B cell (primary cell): Measurements from ENCODE around the gene TMEM52. TPM values are rescaled to one million over a fixed set of nuclear protein-coding genes. Genes with fewer than 3 reads are reported as not detected.
A peak's percentile ranks its signal among the peaks of the same experiment; 100 is the strongest.

Source experiments
- ATAC-seq: fragments of 200-7000 bp; cut with Tn5 transposase; one replicate; pipeline ENCODE4 v1.10.0; 2021; ENCODE audit warnings: low read depth, mild to moderate bottlenecking, moderate number of reproducible peaks, moderate library complexity
- CTCF ChIA-PET: fragments of 350-600 bp; sonication (Branson Sonifier 250); formaldehyde crosslinking; loops from one replicate; lab custom pipeline; 2021; ENCODE audit warnings: antibody characterized with exemption, inconsistent platforms; lab: Charles Lee
- POLR2A ChIA-PET: fragments of 350-600 bp; sonication (Branson Sonifier 250); formaldehyde crosslinking; loops from one replicate; lab custom pipeline; 2021; ENCODE audit warnings: antibody characterized with exemption; lab: Charles Lee
- DNase-seq: peaks from one replicate; pipeline ENCODE4 v3.0.0; 2013
- H2AFZ ChIP-seq: 2 replicates; pipeline ENCODE4 v1.6.1; 2012; ENCODE audit warnings: mild to moderate bottlenecking, low read depth, low read length; ENCODE audit not compliant: insufficient read depth, poor library complexity, severe bottlenecking
- H3K27ac ChIP-seq, 2 donors: 1 replicate in 1 of 2; 2 replicates in 1 of 2; pipeline ENCODE4 v1.5.1; 2012 to 2013; ENCODE audit warnings: low read length in 2 of 2, mild to moderate bottlenecking in 2 of 2, moderate library complexity in 1 of 2
- H3K27me3 ChIP-seq, 4 experiments: fragments of 200-600 bp in 1 of 4; sonication (generic) in 1 of 4; replicated peaks in 1 of 4; 1 replicate in 2 of 4; 2 replicates in 2 of 4; pipeline versions ENCODE4 v1.6.1 to v1.7.0; 2013 to 2016; ENCODE audit warnings: low read length in 3 of 4, mild to moderate bottlenecking in 2 of 4, mixed read lengths in 1 of 4, moderate library complexity in 1 of 4; ENCODE audit not compliant: insufficient read depth in 4 of 4, control insufficient read depth in 3 of 4; ENCODE audit errors: control extremely low read depth in 1 of 4
- H3K36me3 ChIP-seq, 2 experiments: replicated peaks in 1 of 2; 1 replicate in 1 of 2; 2 replicates in 1 of 2; pipeline versions ENCODE4 v1.6.1 to v1.7.1; 2013; ENCODE audit warnings: low read length in 1 of 2; ENCODE audit not compliant: insufficient read depth in 2 of 2, control insufficient read depth in 1 of 2; ENCODE audit errors: control extremely low read depth in 1 of 2, extremely low read depth in 1 of 2
- H3K4me1 ChIP-seq, 2 donors: fragments of 200-600 bp in 1 of 2; sonication (generic) in 1 of 2; 1 replicate in 1 of 2; 2 replicates in 1 of 2; pipeline versions ENCODE4 v1.5.1 to v1.6.1; 2013 to 2017; ENCODE audit warnings: low read length in 2 of 2; ENCODE audit not compliant: control insufficient read depth in 2 of 2, insufficient read depth in 2 of 2
- H3K4me2 ChIP-seq: replicated peaks from 2 replicates; pipeline ENCODE3; 2012; ENCODE audit warnings: mild to moderate bottlenecking, low read depth, low read length; ENCODE audit not compliant: poor library complexity, severe bottlenecking
- H3K4me3 ChIP-seq, 5 experiments: fragments of 200-600 bp in 1 of 5; sonication (generic) in 1 of 5; 1 replicate in 3 of 5; 2 replicates in 2 of 5; pipeline versions ENCODE4 v1.5.1 to v1.7.0; 2011 to 2016; ENCODE audit warnings: low read length in 4 of 5, mild to moderate bottlenecking in 4 of 5, low read depth in 2 of 5, control low read depth in 1 of 5, moderate library complexity in 1 of 5; ENCODE audit not compliant: insufficient read depth in 1 of 5; ENCODE audit errors: control extremely low read depth in 1 of 5, extremely low read depth in 1 of 5
- H3K79me2 ChIP-seq: fragments of 200-600 bp; sonication (generic); one replicate; pipeline ENCODE4 v1.6.0; 2016; ENCODE audit warnings: low read length; ENCODE audit not compliant: control insufficient read depth, insufficient read depth
- H3K9ac ChIP-seq: fragments of 200-600 bp; sonication (generic); 2 replicates; pipeline ENCODE4 v1.6.1; 2017; ENCODE audit warnings: mild to moderate bottlenecking, low read length, moderate library complexity
- H3K9me3 ChIP-seq, 3 donors: one replicate each; pipeline versions ENCODE4 v1.6.1 to v1.7.1; 2013; ENCODE audit warnings: low read length in 2 of 3; ENCODE audit not compliant: control insufficient read depth in 2 of 3, insufficient read depth in 1 of 3; ENCODE audit errors: control extremely low read depth in 1 of 3
- H4K20me1 ChIP-seq: 2 replicates; pipeline ENCODE4 v1.6.0; 2012; ENCODE audit warnings: mild to moderate bottlenecking, low read length; ENCODE audit not compliant: insufficient read depth, control insufficient read depth, poor library complexity, severe bottlenecking
- H3K27ac Mint-ChIP-seq: one replicate; pipeline ENCODE4 v1.8.0; 2021; ENCODE audit warnings: mixed read lengths
- H3K27me3 Mint-ChIP-seq: one replicate; pipeline ENCODE4 v1.8.0; 2021; ENCODE audit warnings: mixed read lengths
- H3K4me1 Mint-ChIP-seq: one replicate; pipeline ENCODE4 v1.8.0; 2021; ENCODE audit warnings: mixed read lengths
- H3K4me3 Mint-ChIP-seq: one replicate; pipeline ENCODE4 v1.8.0; 2021; ENCODE audit warnings: mixed read lengths
- H3K9me3 Mint-ChIP-seq: one replicate; pipeline ENCODE4 v1.8.0; 2022; ENCODE audit warnings: mixed read lengths; ENCODE audit not compliant: insufficient read depth
- EZH2 ChIP-seq: IDR thresholded peaks from 2 replicates; pipeline ENCODE4 v1.6.1; 2012; ENCODE audit warnings: borderline replicate concordance, low read depth, mild to moderate bottlenecking, moderate library complexity, low read length; ENCODE audit not compliant: insufficient read depth, poor library complexity, severe bottlenecking
- WGBS: methylation state at CpG from one replicate; pipeline ENCODE4 v1.1.5; 2013; ENCODE audit warnings: missing lambda C conversion rate; ENCODE audit not compliant: insufficient coverage; 5-methylcytosine and 5-hydroxymethylcytosine counted together
- intact Hi-C: fragments of 100-400 bp; cut with micrococcal nuclease; formaldehyde crosslinking; loops from one replicate; pipeline ENCODE4 v1.10.0; 2022
- polyA plus RNA-seq: library from polyadenylated mRNA; depleted of rRNA; stranded (reverse); fragments of >200 nt; gene quantifications from 2 replicates; pipeline ENCODE4 v1.2.3, GENCODE V29; 2012
- total RNA-seq, 2 donors: library from RNA; stranded (reverse); fragments of 120-200 nt in 1 of 2; gene quantifications; 1 replicate in 1 of 2; 2 replicates in 1 of 2; pipeline versions ENCODE4 v1.2.3 to v1.2.4, GENCODE V29; 2013 to 2022
- TF ChIP-seq, protein P1 (sequence below): fragments of 200-600 bp; IDR thresholded peaks from one replicate; pipeline ENCODE4 v1.8.0; 2022; ENCODE audit warnings: antibody characterized with exemption, mild to moderate bottlenecking

TMEM52 gene
- total and polyA plus RNA-seq, 2 donors (not counting 1 experiment from before 2014, with no cell fraction given): 0.69 to 1.00 TPM

- ChIA-PET POLR2A (no interaction called here), CTCF (no interaction called here)
- intact Hi-C loops: no loop called here
- Mint-ChIP-seq H3K27ac (no peak overlapping the region), H3K9me3 (no peaks in the 10 kb centered on the region), H3K4me1 (no peaks in the 10 kb centered on the region), H3K27me3 (peaks cover 2% of the 10 kb centered on the region), H3K4me3 (no peak overlapping the region)
- no peaks in the 10 kb centered on the region for H3K36me3 ChIP-seq
- WGBS: 92% methylated on average over 32 of the region's 38 CpGs
- H3K79me2 ChIP-seq: no peaks in the 10 kb centered on the region
- ATAC-seq (no peak), DNase-seq (no peak)
- H3K4me2 ChIP-seq: no peak overlapping the region
- H3K9me3 ChIP-seq: peaks cover 0 to 4% (median 0%) of the 10 kb centered on the region in 3 donors
- no peak overlapping the region for H3K4me3 ChIP-seq
- no peak overlapping the region for H3K9ac ChIP-seq
- no peak overlapping the region for H2AFZ ChIP-seq
- TF ChIP-seq EZH2: no peak
- TF ChIP-seq, protein P1, sequence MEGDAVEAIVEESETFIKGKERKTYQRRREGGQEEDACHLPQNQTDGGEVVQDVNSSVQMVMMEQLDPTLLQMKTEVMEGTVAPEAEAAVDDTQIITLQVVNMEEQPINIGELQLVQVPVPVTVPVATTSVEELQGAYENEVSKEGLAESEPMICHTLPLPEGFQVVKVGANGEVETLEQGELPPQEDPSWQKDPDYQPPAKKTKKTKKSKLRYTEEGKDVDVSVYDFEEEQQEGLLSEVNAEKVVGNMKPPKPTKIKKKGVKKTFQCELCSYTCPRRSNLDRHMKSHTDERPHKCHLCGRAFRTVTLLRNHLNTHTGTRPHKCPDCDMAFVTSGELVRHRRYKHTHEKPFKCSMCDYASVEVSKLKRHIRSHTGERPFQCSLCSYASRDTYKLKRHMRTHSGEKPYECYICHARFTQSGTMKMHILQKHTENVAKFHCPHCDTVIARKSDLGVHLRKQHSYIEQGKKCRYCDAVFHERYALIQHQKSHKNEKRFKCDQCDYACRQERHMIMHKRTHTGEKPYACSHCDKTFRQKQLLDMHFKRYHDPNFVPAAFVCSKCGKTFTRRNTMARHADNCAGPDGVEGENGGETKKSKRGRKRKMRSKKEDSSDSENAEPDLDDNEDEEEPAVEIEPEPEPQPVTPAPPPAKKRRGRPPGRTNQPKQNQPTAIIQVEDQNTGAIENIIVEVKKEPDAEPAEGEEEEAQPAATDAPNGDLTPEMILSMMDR: no peak
- H3K27me3 ChIP-seq: no peaks in the 10 kb centered on the region
- no peaks in the 10 kb centered on the region for H4K20me1 ChIP-seq
- H3K27ac ChIP-seq: no peak overlapping the region
- no peaks in the 10 kb centered on the region for H3K4me1 ChIP-seq
These were observed 10.8 kb upstream of the TMEM52 start for GRCh38 chr1:1929639-1930545.

DNA sequence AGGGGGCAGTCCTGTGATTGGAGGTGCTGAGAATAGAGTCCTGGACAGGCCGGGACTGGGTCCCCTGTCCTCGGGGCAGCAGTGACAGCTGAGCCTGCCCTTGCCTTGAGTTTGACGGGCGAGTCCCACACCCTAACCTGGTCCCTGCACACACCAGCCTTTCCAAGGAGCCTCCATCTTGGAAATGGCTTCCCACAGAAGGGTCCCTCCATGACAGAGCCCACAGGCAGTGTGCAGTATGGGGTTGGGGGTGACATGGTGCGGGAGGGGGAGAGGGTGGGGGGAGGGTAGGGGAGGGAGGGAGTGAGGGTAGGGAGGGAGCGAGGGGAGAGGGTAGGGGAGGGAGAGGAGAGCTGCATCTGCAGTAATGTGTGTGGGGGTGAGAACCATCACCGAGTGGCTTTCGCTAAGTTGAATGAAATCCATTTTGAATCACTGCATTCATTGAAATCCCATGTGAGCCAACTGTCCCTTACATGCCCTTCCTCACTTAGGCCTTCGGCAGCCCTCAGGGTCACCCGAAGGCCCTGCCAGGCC lies 10.1 kb upstream of the TMEM52 start:
- H3K4me3 Mint-ChIP-seq: no peak overlapping the region
- no peak overlapping the region for H3K4me2 ChIP-seq

More for the DNA sequence above, 10.1 kb upstream of the TMEM52 start:
- no peak overlapping the region for H3K4me3 ChIP-seq
- no peak for TF ChIP-seq EZH2
- TF ChIP-seq, protein P1: no peak
- no peaks in the 10 kb centered on the region for H3K79me2 ChIP-seq
- H3K4me1 ChIP-seq: no peaks in the 10 kb centered on the region
- H3K27ac ChIP-seq: no peak overlapping the region
- ChIA-PET POLR2A (no interaction called here), CTCF (no interaction called here)
- no peaks in the 10 kb centered on the region for H3K27me3 ChIP-seq
- Mint-ChIP-seq H3K4me1 (no peaks in the 10 kb centered on the region), H3K9me3 (no peaks in the 10 kb centered on the region), H3K27ac (no peak overlapping the region), H3K27me3 (peaks cover 7% of the 10 kb centered on the region)
- WGBS: 82% methylated on average over 7 of the region's 10 CpGs
- no peaks in the 10 kb centered on the region for H3K36me3 ChIP-seq
- no peak overlapping the region for H2AFZ ChIP-seq
- H4K20me1 ChIP-seq: no peaks in the 10 kb centered on the region
- intact Hi-C loops: no loop called here
- peaks cover 0 to 4% (median 0%) of the 10 kb centered on the region in 3 donors for H3K9me3 ChIP-seq
- DNase-seq (peak; percentile 13), ATAC-seq (no peak)
- H3K9ac ChIP-seq: no peak overlapping the region
